ENCODE results near the gene DGKB.

Gene DGKB

DNA sequence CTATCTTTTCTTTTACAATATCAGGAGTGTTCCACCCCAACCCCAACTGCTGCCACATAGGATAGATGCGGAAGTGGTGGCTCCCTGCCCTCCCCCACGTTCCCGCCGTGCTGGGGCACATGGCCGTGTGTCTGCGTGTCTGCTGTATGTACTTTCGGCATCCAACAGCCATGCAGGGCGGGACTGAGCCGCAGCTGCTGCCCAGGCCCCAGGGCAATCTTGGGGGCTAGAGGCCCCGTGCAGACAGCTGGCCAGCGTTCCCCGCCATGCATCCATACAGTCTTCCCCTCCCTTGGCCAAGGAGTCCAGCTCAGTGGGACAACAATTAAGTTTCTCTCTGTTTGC is 162.7 kb downstream of the DGKB start:
- Mint-ChIP-seq H3K4me1 (no peaks in the 10 kb centered on the region), H3K27ac (no peak overlapping the region), H3K4me3 (no peak overlapping the region), H3K9me3 (peaks cover 4% of the 10 kb centered on the region), H3K36me3 (ENCODE audit: low read depth) (no peaks in the 10 kb centered on the region), H3K27me3 (no peaks in the 10 kb centered on the region)
- no peak for ATAC-seq
- no peak for DNase-seq

DNA sequence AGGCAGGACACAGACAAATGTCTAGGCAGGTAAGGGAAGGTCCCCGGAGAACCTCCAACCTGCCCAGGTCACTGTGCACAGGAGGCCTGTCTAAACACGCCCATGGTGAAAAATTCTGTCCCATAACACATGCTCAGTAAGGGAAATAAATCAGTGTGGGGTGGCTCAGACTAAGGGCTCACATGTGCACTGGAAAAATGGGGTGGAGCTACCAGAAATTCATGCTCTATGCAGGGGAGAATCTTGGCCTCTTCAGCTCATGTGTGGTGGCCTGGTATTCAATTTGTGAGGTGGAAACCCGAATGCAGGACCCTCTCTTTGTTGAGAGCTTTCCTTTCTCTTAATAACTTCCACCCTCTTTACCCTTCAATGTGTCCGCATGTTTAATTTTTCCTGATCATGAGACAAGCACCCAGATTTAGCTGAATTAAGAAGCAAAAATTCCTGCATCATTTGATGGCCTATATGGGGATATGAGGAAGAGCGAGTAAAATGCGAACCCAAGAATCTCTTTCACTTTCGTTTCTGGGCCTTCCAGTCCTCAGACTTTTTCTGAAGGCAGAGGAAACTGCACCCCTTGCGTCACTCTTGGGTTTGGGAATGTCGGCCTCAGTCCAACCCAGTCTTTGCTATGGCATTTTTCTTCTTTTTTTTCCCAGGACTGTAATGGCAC is 163.2 kb downstream of the DGKB start:
- no peaks in the 10 kb centered on the region for H3K36me3 Mint-ChIP-seq (ENCODE audit: low read depth)
- no peaks in the 10 kb centered on the region for H3K4me1 Mint-ChIP-seq
- H3K9me3 Mint-ChIP-seq = peaks cover 4% of the 10 kb centered on the region
- ATAC-seq (no peak), DNase-seq (no peak)
- H3K27me3 Mint-ChIP-seq = no peaks in the 10 kb centered on the region
- no peak overlapping the region for H3K27ac Mint-ChIP-seq
- no peak overlapping the region for H3K4me3 Mint-ChIP-seq

DNA sequence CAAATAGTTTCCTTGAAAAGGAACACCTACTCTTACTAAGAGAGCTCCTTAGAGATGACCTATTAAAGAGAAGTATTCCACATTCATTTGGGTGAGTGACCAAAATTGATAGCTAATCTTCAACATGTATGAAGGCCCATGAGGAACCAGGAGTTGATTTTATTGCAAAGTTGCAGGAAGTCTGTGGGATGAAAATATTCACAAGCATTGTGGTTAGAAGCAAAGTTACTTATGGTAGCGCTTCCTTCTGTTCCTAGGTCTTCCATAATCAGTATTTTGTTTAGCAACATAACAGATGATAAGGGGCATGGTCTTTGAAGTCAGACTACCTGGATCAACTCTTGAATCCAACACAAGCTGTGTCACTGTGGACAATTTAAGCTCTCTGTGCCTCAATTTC is 164.5 kb downstream of the DGKB start:
- no peak for ATAC-seq
- no peak overlapping the region for H3K4me3 Mint-ChIP-seq
- no peak overlapping the region for H3K27ac Mint-ChIP-seq
- H3K36me3 Mint-ChIP-seq (ENCODE audit: low read depth) = no peaks in the 10 kb centered on the region
- DNase-seq = no peak
- peaks cover 4% of the 10 kb centered on the region for H3K9me3 Mint-ChIP-seq
- no peaks in the 10 kb centered on the region for H3K4me1 Mint-ChIP-seq
- no peaks in the 10 kb centered on the region for H3K27me3 Mint-ChIP-seq

DNA sequence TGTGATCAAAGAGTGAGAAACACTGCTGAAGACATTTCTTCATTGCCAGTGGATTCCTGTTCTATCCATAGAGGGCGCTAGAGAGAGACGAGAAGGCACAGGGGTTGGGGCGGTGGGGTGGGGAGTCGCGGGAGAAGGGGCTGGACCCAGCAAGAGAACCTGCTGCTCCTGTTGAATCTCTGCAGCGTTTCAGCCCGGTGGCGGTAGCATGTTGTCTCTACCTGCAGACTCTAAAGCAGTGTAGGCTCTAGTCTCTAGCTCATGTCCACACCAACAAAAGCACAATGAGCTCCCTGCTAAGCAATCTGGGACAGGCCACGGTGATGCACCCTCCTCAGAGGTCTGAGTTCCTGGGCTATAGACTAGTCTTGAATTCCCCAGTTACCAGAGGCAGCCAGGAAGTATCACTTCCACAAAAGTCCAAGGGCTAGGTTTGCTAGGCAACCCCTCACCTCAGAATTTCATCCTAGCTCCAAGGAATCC is 167.7 kb downstream of the DGKB start:
- Mint-ChIP-seq H3K4me1 (no peaks in the 10 kb centered on the region), H3K36me3 (ENCODE audit: low read depth) (no peaks in the 10 kb centered on the region), H3K4me3 (no peak overlapping the region), H3K27me3 (no peaks in the 10 kb centered on the region), H3K27ac (no peak overlapping the region), H3K9me3 (no peaks in the 10 kb centered on the region)
- ATAC-seq (no peak), DNase-seq (no peak)

DNA sequence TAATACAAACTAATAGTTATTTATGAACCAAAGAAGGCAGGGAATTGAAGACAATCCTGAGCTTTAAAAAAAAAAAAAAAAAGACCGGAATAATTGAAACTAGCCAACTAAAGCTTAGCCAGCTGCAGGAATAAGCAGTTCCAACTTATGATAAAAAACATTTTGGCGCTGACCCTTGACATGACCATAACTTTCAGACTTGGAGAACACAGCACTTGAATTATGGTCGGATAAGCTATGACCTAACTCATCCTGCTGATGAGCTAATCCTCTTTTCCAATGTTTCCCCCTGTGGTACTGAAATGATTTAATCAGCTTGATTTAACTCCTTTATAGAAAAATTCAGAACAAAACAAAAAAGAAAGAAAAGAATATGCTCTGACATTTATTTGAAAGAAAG is 181.8 kb downstream of the DGKB start:
- Mint-ChIP-seq H3K4me3 (no peak overlapping the region), H3K36me3 (ENCODE audit: low read depth) (no peaks in the 10 kb centered on the region), H3K4me1 (no peaks in the 10 kb centered on the region), H3K27ac (no peak overlapping the region), H3K27me3 (no peaks in the 10 kb centered on the region), H3K9me3 (no peaks in the 10 kb centered on the region)
- DNase-seq (no peak), ATAC-seq (no peak)

DNA sequence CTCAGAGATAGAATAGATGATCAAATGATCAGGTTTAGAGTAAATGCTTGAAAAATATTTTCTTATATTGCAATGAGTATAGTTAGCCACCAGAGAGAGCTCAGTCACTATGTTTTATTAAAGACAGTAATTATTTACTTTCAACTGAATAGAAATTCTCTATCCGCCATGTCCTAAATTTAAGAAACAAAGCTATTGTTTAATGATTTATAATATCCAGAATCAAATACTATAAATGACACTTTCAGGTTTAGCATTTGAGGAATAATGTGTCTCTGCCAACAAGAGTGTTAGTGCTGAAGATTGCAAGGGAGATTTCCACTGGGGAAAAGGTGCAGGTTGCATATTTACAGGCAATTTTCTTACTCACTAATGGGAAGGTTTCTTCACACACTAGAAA is 184.7 kb downstream of the DGKB start:
- DNase-seq = no peak
- no peaks in the 10 kb centered on the region for H3K36me3 Mint-ChIP-seq (ENCODE audit: low read depth)
- no peaks in the 10 kb centered on the region for H3K27me3 Mint-ChIP-seq
- no peak overlapping the region for H3K27ac Mint-ChIP-seq
- no peak for ATAC-seq
- H3K4me3 Mint-ChIP-seq = no peak overlapping the region
- no peaks in the 10 kb centered on the region for H3K9me3 Mint-ChIP-seq
- H3K4me1 Mint-ChIP-seq = no peaks in the 10 kb centered on the region

DNA sequence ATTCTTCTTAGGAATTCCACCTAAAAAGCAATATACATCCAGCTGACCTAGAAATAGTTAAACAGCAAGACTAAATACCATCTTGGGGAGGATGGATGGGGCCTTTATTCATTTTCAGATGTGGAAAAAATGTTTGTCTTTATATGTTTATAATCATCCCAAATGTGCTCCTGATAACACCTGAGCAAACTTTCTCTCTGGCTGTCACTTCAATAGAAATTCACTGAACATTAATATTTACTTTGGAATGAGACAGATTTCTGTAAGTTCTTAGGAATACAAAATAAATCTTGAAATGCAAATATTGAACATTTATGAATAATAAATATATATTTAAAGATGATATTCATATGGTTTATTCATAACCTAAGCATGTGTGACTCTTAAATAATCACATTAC is 185.4 kb downstream of the DGKB start:
- no peaks in the 10 kb centered on the region for H3K27me3 Mint-ChIP-seq
- no peaks in the 10 kb centered on the region for H3K9me3 Mint-ChIP-seq
- H3K36me3 Mint-ChIP-seq (ENCODE audit: low read depth) = no peaks in the 10 kb centered on the region
- H3K4me1 Mint-ChIP-seq = no peaks in the 10 kb centered on the region
- no peak overlapping the region for H3K27ac Mint-ChIP-seq
- DNase-seq (no peak), ATAC-seq (no peak)
- H3K4me3 Mint-ChIP-seq = no peak overlapping the region

DNA sequence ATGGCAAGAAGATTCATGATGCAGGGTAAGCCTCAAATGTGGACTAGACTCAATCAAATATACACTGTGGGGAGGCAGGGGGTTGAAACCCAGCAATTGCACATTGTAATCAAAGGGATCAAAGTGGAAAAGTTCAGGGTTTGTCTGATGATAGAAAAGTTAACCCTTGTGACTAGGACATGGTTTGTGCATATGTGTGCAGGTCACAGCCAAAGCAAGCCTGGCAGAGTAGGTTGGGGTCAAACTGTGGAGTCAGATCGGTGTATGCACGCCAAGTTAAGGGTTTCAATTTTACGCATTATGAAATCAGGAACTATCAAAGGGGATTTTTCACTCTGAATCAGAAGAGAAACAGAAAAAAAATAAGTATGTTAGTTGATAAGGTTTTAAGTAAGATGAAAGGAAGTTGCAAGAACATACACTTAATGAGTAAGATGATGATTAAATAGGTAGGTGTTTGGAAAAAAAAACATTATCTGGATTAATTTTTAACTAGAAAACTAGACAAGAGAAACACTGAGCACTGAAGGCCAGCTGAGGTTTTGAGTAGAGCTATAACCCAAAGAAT is 188.3 kb downstream of the DGKB start:
- H3K27ac Mint-ChIP-seq = no peak overlapping the region
- H3K36me3 Mint-ChIP-seq (ENCODE audit: low read depth) = no peaks in the 10 kb centered on the region
- DNase-seq = no peak
- H3K27me3 Mint-ChIP-seq = no peaks in the 10 kb centered on the region
- H3K9me3 Mint-ChIP-seq = no peaks in the 10 kb centered on the region
- no peaks in the 10 kb centered on the region for H3K4me1 Mint-ChIP-seq
- H3K4me3 Mint-ChIP-seq = no peak overlapping the region
- peak; percentile 40 for ATAC-seq

DNA sequence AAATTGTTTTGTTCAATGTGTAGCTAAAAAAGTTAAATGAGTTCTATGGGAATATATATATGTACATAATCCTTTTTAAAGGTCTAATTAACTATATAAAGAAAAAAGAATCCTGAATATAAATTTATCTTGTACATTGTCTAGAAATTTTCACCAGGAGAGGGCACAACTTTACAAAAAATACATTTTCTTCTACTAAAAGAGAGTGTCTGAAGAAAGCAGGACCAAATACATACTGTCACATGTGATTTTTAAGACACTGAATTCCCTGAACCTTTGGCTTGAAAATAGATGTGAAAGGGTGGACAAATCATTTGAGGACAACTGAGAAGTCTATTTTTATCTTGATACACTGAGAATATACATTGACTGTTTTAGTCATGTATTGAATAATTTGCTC is 204.3 kb downstream of the DGKB start:
- no peak overlapping the region for H3K27ac Mint-ChIP-seq
- H3K9me3 Mint-ChIP-seq = no peaks in the 10 kb centered on the region
- ATAC-seq (no peak), DNase-seq (no peak)
- H3K4me1 Mint-ChIP-seq = no peaks in the 10 kb centered on the region
- H3K4me3 Mint-ChIP-seq = no peak overlapping the region
- H3K27me3 Mint-ChIP-seq = no peaks in the 10 kb centered on the region
- no peaks in the 10 kb centered on the region for H3K36me3 Mint-ChIP-seq (ENCODE audit: low read depth)

DNA sequence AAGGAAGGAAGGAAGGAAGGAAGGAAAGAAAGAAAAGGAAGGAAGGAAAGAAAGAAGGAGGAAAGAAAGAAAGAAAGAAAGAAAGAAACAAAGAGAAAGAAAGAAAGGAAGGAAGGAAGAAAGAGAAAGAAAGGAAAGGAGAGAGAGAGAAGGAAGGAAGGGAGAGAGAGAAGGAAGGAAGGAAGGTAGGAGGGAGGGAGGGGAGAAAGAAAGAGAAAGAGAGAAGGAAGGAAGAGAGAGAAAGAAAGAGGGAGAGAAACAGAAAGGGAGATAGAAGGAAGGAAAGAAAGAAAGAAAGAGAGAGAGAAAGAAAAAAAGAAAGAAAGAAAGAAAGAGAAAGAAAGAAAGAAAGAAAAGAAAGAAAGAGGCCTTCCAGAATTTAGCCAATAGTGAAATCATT is 204.9 kb downstream of the DGKB start:
- no peak for DNase-seq
- Mint-ChIP-seq H3K36me3 (ENCODE audit: low read depth) (no peaks in the 10 kb centered on the region), H3K27me3 (no peaks in the 10 kb centered on the region), H3K4me1 (no peaks in the 10 kb centered on the region), H3K9me3 (no peaks in the 10 kb centered on the region), H3K27ac (no peak overlapping the region), H3K4me3 (no peak overlapping the region)
- ATAC-seq = no peak

DNA sequence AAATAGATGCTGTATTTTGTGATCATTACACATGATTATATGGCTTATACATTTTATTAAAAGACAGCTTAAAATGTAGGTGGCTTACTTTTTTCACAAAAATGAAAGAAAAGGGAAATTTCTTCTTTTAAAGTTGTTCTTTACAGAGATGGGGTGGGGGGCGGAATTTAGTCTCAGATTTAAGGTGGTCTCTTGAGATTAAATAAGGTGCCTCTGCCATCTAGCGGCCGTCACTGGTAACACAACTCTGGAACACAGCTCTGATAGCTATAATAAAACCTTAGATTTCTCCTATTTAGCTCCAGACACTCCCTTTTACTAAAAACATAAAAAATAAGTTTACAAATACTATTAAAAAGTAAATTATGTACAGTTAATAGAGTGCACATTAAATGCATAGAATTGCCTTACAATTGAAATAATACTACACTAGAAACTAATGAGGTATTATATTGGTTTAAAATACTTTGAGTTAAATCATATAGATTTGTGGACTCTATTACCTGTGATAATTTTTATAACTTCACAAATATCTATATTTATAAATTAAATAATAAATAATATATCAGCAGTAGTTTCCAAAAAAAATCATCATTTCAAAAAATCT is 210.9 kb downstream of the DGKB start:
- no peak overlapping the region for H3K27ac Mint-ChIP-seq
- no peak overlapping the region for H3K4me3 Mint-ChIP-seq
- no peaks in the 10 kb centered on the region for H3K36me3 Mint-ChIP-seq (ENCODE audit: low read depth)
- peak; percentile 53 for DNase-seq
- no peak for ATAC-seq
- peaks cover 4% of the 10 kb centered on the region for H3K27me3 Mint-ChIP-seq
- H3K4me1 Mint-ChIP-seq = no peaks in the 10 kb centered on the region
- H3K9me3 Mint-ChIP-seq = no peaks in the 10 kb centered on the region

DNA sequence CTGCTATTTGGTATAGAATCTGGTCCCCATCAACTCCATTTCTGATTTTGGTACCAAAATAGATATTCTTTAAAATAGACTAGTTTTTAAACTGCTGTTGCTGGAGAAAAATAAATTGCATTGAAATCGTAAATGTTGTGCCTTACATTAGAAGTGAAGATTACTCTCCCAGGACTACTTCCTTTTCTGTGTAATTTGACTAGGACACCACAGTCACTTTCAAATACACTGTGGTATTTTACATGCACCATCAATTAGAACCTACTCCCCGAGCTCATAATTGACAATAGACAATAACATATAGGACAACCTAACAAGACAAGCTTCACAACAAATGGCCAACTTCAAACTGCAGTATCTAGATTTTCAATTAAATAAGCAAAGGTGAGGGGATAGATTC is 211.5 kb downstream of the DGKB start:
- H3K4me1 Mint-ChIP-seq = no peaks in the 10 kb centered on the region
- H3K4me3 Mint-ChIP-seq = no peak overlapping the region
- DNase-seq (no peak), ATAC-seq (no peak)
- no peaks in the 10 kb centered on the region for H3K36me3 Mint-ChIP-seq (ENCODE audit: low read depth)
- H3K9me3 Mint-ChIP-seq = no peaks in the 10 kb centered on the region
- no peak overlapping the region for H3K27ac Mint-ChIP-seq
- peaks cover 4% of the 10 kb centered on the region for H3K27me3 Mint-ChIP-seq

DNA sequence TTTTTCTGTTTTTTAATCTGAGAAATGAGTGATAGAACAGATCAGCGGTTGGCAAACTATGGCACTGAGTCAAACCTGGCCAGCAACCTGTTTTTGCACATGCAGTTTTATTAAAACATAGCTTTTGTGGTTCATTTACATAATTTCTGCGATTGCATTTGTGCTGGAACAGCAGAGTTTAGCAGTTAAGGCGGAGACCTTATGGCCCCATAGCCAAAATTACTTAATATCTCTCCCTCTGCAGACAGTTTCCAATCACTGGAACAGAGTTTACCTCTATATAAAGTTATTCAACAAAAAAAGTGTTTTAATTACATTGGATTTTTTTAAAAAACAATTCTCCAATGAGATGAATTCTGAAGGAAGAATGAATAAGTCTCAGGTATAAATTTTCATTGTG is 212.1 kb downstream of the DGKB start:
- Mint-ChIP-seq H3K36me3 (ENCODE audit: low read depth) (no peaks in the 10 kb centered on the region), H3K27ac (no peak overlapping the region), H3K9me3 (no peaks in the 10 kb centered on the region), H3K4me3 (no peak overlapping the region), H3K27me3 (peaks cover 4% of the 10 kb centered on the region), H3K4me1 (no peaks in the 10 kb centered on the region)
- ATAC-seq (no peak), DNase-seq (no peak)

DNA sequence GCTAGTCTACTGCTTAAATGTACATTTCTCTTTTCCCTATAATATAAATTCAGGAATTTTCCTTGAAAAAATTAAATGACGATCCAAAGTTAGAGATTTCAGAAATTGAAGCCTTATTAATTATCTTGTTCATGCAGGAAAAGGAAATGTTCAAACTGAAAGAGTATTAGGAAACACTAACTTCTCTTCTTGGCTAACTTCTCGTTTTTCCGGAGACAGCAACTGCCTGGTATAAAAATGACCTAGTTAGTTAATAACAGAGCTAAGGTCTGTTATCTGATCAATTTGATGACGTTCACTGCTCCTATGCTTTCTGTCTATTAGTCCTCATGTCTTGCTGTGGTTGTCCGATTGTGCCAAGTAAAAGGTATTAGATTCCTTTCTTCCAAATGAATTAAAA is 212.5 kb downstream of the DGKB start:
- H3K9me3 Mint-ChIP-seq = no peaks in the 10 kb centered on the region
- no peaks in the 10 kb centered on the region for H3K4me1 Mint-ChIP-seq
- no peak overlapping the region for H3K4me3 Mint-ChIP-seq
- peaks cover 4% of the 10 kb centered on the region for H3K27me3 Mint-ChIP-seq
- H3K27ac Mint-ChIP-seq = no peak overlapping the region
- ATAC-seq (no peak), DNase-seq (no peak)
- H3K36me3 Mint-ChIP-seq (ENCODE audit: low read depth) = no peaks in the 10 kb centered on the region

DNA sequence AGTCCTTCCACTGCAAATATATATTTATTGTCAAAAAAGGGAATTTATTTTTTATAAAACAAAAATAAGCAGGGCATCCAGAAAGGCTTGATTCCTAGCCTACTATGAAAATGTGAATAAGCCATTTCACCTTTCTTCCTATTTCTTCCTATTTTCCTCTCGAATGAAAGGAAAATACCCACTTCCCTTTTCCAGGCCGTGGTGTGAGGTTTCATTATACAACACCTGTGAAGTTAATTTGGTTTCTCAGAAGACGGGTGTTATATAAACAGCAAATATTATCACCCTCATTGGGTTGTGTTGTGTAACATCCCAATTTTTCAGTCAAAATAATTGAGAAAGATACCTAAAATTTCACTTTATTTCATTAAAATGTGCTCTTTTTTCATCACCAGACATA is 214.3 kb downstream of the DGKB start:
- no peak overlapping the region for H3K27ac Mint-ChIP-seq
- H3K9me3 Mint-ChIP-seq = no peaks in the 10 kb centered on the region
- H3K36me3 Mint-ChIP-seq (ENCODE audit: low read depth) = no peaks in the 10 kb centered on the region
- DNase-seq = no peak
- H3K27me3 Mint-ChIP-seq = peaks cover 4% of the 10 kb centered on the region
- H3K4me3 Mint-ChIP-seq = no peak overlapping the region
- no peaks in the 10 kb centered on the region for H3K4me1 Mint-ChIP-seq
- no peak for ATAC-seq
